ENCODE results near the gene KATNAL2.

KATNAL2 gene

GRCh38 chr18:46917108-46917802 lies at the start of gene KATNAL2, which contains the start of gene PIAS2:
Gene KATNAL2 (plus strand): TSS chr18:46917602. CDS start chr18:46946873, 29,271 bp downstream.
Gene PIAS2 (minus strand): TSS chr18:46917507. CDS start chr18:46917345, 162 bp downstream.
- no peaks in the 10 kb centered on the region for H3K36me3 ChIP-seq (ENCODE audit: control insufficient read depth in 1 of 2, insufficient read depth in 2 of 2, low read length in 2 of 2)
- no peaks in the 10 kb centered on the region for H3K27me3 ChIP-seq (ENCODE audit: control insufficient read depth in 1 of 2, insufficient read depth in 2 of 2, low read length in 2 of 2)
- peak within 1 kb of the TSS; percentile 74 for H3K27ac ChIP-seq (ENCODE audit: low read depth, low read length)
- peaks cover 9 to 18% of the 10 kb centered on the region in 2 donors for H3K4me1 ChIP-seq (ENCODE audit: control insufficient read depth in 1 of 2, insufficient read depth in 2 of 2, low read length in 2 of 2)
- peak within 1 kb of the TSS; percentile 88 to 95 for H3K4me3 ChIP-seq (ENCODE audit: low read depth in 1 of 2, low read length in 2 of 2)
- H3K9ac ChIP-seq (ENCODE audit: low read depth in 1 of 2, low read length in 2 of 2): peak within 1 kb of the TSS; percentile 79 to 84
- H3K9me3 ChIP-seq (ENCODE audit: control insufficient read depth in 1 of 2, low read length in 2 of 2): no peaks in the 10 kb centered on the region

- H3K27me3 ChIP-seq (ENCODE audit: control insufficient read depth in 1 of 2, insufficient read depth in 2 of 2, low read length in 2 of 2): no peaks in the 10 kb centered on the region
- no peak overlapping the region for H3K27ac ChIP-seq (ENCODE audit: low read depth, low read length)
- no peaks in the 10 kb centered on the region for H3K4me1 ChIP-seq (ENCODE audit: control insufficient read depth in 1 of 2, insufficient read depth in 2 of 2, low read length in 2 of 2)
- H3K4me3 ChIP-seq (ENCODE audit: low read depth in 1 of 2, low read length in 2 of 2): peak overlapping the region in 1 of 2 donors; percentile 12
- peaks cover 0 to 10% of the 10 kb centered on the region in 2 donors for H3K36me3 ChIP-seq (ENCODE audit: control insufficient read depth in 1 of 2, insufficient read depth in 2 of 2, low read length in 2 of 2)
- H3K9me3 ChIP-seq (ENCODE audit: control insufficient read depth in 1 of 2, low read length in 2 of 2): peaks cover 19 to 21% of the 10 kb centered on the region in 2 donors
- H3K9ac ChIP-seq (ENCODE audit: low read depth in 1 of 2, low read length in 2 of 2): no peak overlapping the region
Measured at GRCh38 chr18:46868169-46868921, 49.1 kb upstream of the KATNAL2 start.

GRCh38 chr18:46877329-46877987 lies 39.9 kb upstream of the KATNAL2 start:
- no peak overlapping the region for H3K4me3 ChIP-seq (ENCODE audit: low read depth in 1 of 2, low read length in 2 of 2)
- H3K4me1 ChIP-seq (ENCODE audit: control insufficient read depth in 1 of 2, insufficient read depth in 2 of 2, low read length in 2 of 2): no peaks in the 10 kb centered on the region
- no peak overlapping the region for H3K9ac ChIP-seq (ENCODE audit: low read depth in 1 of 2, low read length in 2 of 2)
- H3K36me3 ChIP-seq (ENCODE audit: control insufficient read depth in 1 of 2, insufficient read depth in 2 of 2, low read length in 2 of 2): peaks cover 0 to 10% of the 10 kb centered on the region in 2 donors
- no peak overlapping the region for H3K27ac ChIP-seq (ENCODE audit: low read depth, low read length)
- peaks cover 11 to 17% of the 10 kb centered on the region in 2 donors for H3K9me3 ChIP-seq (ENCODE audit: control insufficient read depth in 1 of 2, low read length in 2 of 2)
- H3K27me3 ChIP-seq (ENCODE audit: control insufficient read depth in 1 of 2, insufficient read depth in 2 of 2, low read length in 2 of 2): no peaks in the 10 kb centered on the region

DNA sequence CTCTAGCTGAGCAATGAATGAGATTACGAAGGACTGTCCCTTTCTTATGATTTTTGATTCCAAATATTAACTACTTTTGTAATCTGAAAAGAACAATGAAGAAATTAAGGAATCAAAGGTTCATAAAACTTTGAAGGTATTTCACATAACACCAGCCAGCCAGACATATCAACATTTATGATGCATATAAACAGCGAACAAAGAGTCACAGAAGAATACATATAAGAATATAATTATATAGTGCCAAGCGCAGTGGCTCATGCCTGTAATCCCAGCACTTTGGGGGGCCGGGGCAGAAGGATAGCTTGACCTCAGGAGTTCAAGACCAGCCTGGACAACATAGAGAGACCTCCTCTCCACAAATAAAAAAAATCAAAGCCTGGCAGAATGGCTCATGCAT lies 34.2 kb upstream of the KATNAL2 start:
- no peak overlapping the region for H3K27ac ChIP-seq (ENCODE audit: low read depth, low read length)
- H3K9me3 ChIP-seq (ENCODE audit: control insufficient read depth in 1 of 2, low read length in 2 of 2): peaks cover 0 to under 1% of the 10 kb centered on the region in 2 donors
- H3K9ac ChIP-seq (ENCODE audit: low read depth in 1 of 2, low read length in 2 of 2): no peak overlapping the region
- no peaks in the 10 kb centered on the region for H3K4me1 ChIP-seq (ENCODE audit: control insufficient read depth in 1 of 2, insufficient read depth in 2 of 2, low read length in 2 of 2)
- no peak overlapping the region for H3K4me3 ChIP-seq (ENCODE audit: low read depth in 1 of 2, low read length in 2 of 2)
- no peaks in the 10 kb centered on the region for H3K36me3 ChIP-seq (ENCODE audit: control insufficient read depth in 1 of 2, insufficient read depth in 2 of 2, low read length in 2 of 2)
- H3K27me3 ChIP-seq (ENCODE audit: control insufficient read depth in 1 of 2, insufficient read depth in 2 of 2, low read length in 2 of 2): no peaks in the 10 kb centered on the region

DNA sequence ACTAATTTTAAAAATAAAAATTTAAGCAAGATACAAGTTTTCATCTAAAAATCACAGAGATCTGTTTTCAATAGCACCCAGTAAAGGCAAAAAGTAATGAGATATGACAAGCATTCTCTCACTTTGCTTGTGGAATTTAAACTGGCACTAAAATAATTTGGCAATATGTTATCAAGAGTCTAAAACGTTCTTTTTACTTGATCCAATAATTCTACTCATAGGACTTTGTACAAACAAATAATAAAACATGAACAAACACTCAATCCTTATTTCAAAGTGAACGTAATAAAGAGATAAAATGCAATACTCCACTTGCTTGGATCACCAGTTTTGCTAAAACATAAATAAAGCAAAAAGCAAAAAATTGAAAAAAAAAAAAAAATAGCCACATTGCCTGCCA lies 30.5 kb upstream of the KATNAL2 start:
- Histone ChIP-seq H3K9ac (ENCODE audit: low read depth in 1 of 2, low read length in 2 of 2) (no peak overlapping the region), H3K9me3 (ENCODE audit: control insufficient read depth in 1 of 2, low read length in 2 of 2) (peaks cover 10 to 15% of the 10 kb centered on the region in 2 donors), H3K4me3 (ENCODE audit: low read depth in 1 of 2, low read length in 2 of 2) (no peak overlapping the region), H3K36me3 (ENCODE audit: control insufficient read depth in 1 of 2, insufficient read depth in 2 of 2, low read length in 2 of 2) (peaks cover 9 to 23% of the 10 kb centered on the region in 2 donors), H3K27me3 (ENCODE audit: control insufficient read depth in 1 of 2, insufficient read depth in 2 of 2, low read length in 2 of 2) (no peaks in the 10 kb centered on the region), H3K4me1 (ENCODE audit: control insufficient read depth in 1 of 2, insufficient read depth in 2 of 2, low read length in 2 of 2) (no peaks in the 10 kb centered on the region), H3K27ac (ENCODE audit: low read depth, low read length) (no peak overlapping the region)

GRCh38 chr18:46888965-46889364 lies 28.4 kb upstream of the KATNAL2 start:
- Histone ChIP-seq H3K9ac (ENCODE audit: low read depth in 1 of 2, low read length in 2 of 2) (no peak overlapping the region), H3K4me1 (ENCODE audit: control insufficient read depth in 1 of 2, insufficient read depth in 2 of 2, low read length in 2 of 2) (no peaks in the 10 kb centered on the region), H3K36me3 (ENCODE audit: control insufficient read depth in 1 of 2, insufficient read depth in 2 of 2, low read length in 2 of 2) (peaks cover 9 to 23% of the 10 kb centered on the region in 2 donors), H3K27ac (ENCODE audit: low read depth, low read length) (no peak overlapping the region), H3K9me3 (ENCODE audit: control insufficient read depth in 1 of 2, low read length in 2 of 2) (peaks cover 10 to 15% of the 10 kb centered on the region in 2 donors), H3K27me3 (ENCODE audit: control insufficient read depth in 1 of 2, insufficient read depth in 2 of 2, low read length in 2 of 2) (no peaks in the 10 kb centered on the region), H3K4me3 (ENCODE audit: low read depth in 1 of 2, low read length in 2 of 2) (no peak overlapping the region)

- Histone ChIP-seq H3K9me3 (ENCODE audit: control insufficient read depth in 1 of 2, low read length in 2 of 2) (peaks cover 10 to 15% of the 10 kb centered on the region in 2 donors), H3K9ac (ENCODE audit: low read depth in 1 of 2, low read length in 2 of 2) (no peak overlapping the region), H3K36me3 (ENCODE audit: control insufficient read depth in 1 of 2, insufficient read depth in 2 of 2, low read length in 2 of 2) (peaks cover 9 to 23% of the 10 kb centered on the region in 2 donors), H3K27ac (ENCODE audit: low read depth, low read length) (no peak overlapping the region), H3K27me3 (ENCODE audit: control insufficient read depth in 1 of 2, insufficient read depth in 2 of 2, low read length in 2 of 2) (no peaks in the 10 kb centered on the region), H3K4me1 (ENCODE audit: control insufficient read depth in 1 of 2, insufficient read depth in 2 of 2, low read length in 2 of 2) (no peaks in the 10 kb centered on the region), H3K4me3 (ENCODE audit: low read depth in 1 of 2, low read length in 2 of 2) (no peak overlapping the region)
Measured at GRCh38 chr18:46891742-46892214, 25.6 kb upstream of the KATNAL2 start.

- no peak overlapping the region for H3K9ac ChIP-seq (ENCODE audit: low read depth in 1 of 2, low read length in 2 of 2)
- H3K27ac ChIP-seq (ENCODE audit: low read depth, low read length): no peak overlapping the region
- H3K4me1 ChIP-seq (ENCODE audit: control insufficient read depth in 1 of 2, insufficient read depth in 2 of 2, low read length in 2 of 2): no peaks in the 10 kb centered on the region
- H3K4me3 ChIP-seq (ENCODE audit: low read depth in 1 of 2, low read length in 2 of 2): no peak overlapping the region
- H3K9me3 ChIP-seq (ENCODE audit: control insufficient read depth in 1 of 2, low read length in 2 of 2): peaks cover 10 to 15% of the 10 kb centered on the region in 2 donors
- H3K27me3 ChIP-seq (ENCODE audit: control insufficient read depth in 1 of 2, insufficient read depth in 2 of 2, low read length in 2 of 2): no peaks in the 10 kb centered on the region
- H3K36me3 ChIP-seq (ENCODE audit: control insufficient read depth in 1 of 2, insufficient read depth in 2 of 2, low read length in 2 of 2): peaks cover 9 to 23% of the 10 kb centered on the region in 2 donors
Measured at GRCh38 chr18:46892842-46893241, 24.6 kb upstream of the KATNAL2 start.

DNA sequence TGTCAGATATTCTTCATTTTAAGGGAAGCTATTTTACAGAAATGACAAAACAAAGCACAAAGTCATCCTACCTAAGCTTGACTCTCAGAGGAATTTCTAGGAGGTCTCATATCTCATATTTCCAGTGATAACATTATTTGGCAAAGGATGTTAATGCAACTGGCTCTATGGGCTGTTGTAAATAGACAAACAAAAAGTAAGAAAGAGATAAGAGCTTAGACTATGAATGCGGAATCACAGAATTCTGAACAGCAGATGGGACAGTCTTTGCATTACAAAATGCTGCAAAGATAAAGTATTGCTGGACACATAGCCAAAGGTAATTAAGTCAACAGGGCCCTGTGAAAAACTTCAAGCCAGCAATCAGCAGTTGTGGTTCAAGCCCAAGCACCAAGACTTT lies 24.0 kb upstream of the KATNAL2 start:
- no peak overlapping the region for H3K9ac ChIP-seq (ENCODE audit: low read depth in 1 of 2, low read length in 2 of 2)

More for the DNA sequence above, 24.0 kb upstream of the KATNAL2 start:
- no peak overlapping the region for H3K4me3 ChIP-seq (ENCODE audit: low read depth in 1 of 2, low read length in 2 of 2)
- H3K27ac ChIP-seq (ENCODE audit: low read depth, low read length): no peak overlapping the region
- H3K27me3 ChIP-seq (ENCODE audit: control insufficient read depth in 1 of 2, insufficient read depth in 2 of 2, low read length in 2 of 2): no peaks in the 10 kb centered on the region
- H3K9me3 ChIP-seq (ENCODE audit: control insufficient read depth in 1 of 2, low read length in 2 of 2): peaks cover 10 to 14% of the 10 kb centered on the region in 2 donors
- H3K4me1 ChIP-seq (ENCODE audit: control insufficient read depth in 1 of 2, insufficient read depth in 2 of 2, low read length in 2 of 2): no peaks in the 10 kb centered on the region
- peaks cover 9 to 23% of the 10 kb centered on the region in 2 donors for H3K36me3 ChIP-seq (ENCODE audit: control insufficient read depth in 1 of 2, insufficient read depth in 2 of 2, low read length in 2 of 2)
